Liver (tissue), 3 donors: ENCODE data around the gene JMJD6.

Experiments used
- RAD21 ChIP-seq, 2 donors: IDR thresholded peaks; 2 replicates each; pipeline ENCODE4 v1.6.1; 2016; ENCODE audit warnings: antibody characterized with exemption in 2 of 2, mild to moderate bottlenecking in 2 of 2
- SP1 ChIP-seq: IDR thresholded peaks from 2 replicates; pipeline ENCODE4 v1.6.1; 2018; ENCODE audit warnings: antibody characterized with exemption, mild to moderate bottlenecking
- TAF1 ChIP-seq: conservative IDR thresholded peaks from 2 replicates; pipeline ENCODE4 v1.6.1; 2016; ENCODE audit warnings: antibody characterized with exemption, mild to moderate bottlenecking
- TF ChIP-seq, protein P1 (sequence below): fragments of 150-350 bp; IDR thresholded peaks from 2 replicates; pipeline ENCODE4 v1.5.1; 2017; ENCODE audit warnings: improper control_type of control experiment, low read depth, low read length; ENCODE audit not compliant: missing input control
- TF ChIP-seq, protein P2 (sequence below): IDR thresholded peaks from 2 replicates; pipeline ENCODE4 v1.6.1; 2016; ENCODE audit warnings: antibody characterized with exemption
- TF ChIP-seq, protein P3 (sequence below): IDR thresholded peaks from 2 replicates; pipeline ENCODE4 v1.6.1; 2016; ENCODE audit warnings: antibody characterized with exemption, mild to moderate bottlenecking
- donor health status: healthy.
- donor health status: healthy.

DNA sequence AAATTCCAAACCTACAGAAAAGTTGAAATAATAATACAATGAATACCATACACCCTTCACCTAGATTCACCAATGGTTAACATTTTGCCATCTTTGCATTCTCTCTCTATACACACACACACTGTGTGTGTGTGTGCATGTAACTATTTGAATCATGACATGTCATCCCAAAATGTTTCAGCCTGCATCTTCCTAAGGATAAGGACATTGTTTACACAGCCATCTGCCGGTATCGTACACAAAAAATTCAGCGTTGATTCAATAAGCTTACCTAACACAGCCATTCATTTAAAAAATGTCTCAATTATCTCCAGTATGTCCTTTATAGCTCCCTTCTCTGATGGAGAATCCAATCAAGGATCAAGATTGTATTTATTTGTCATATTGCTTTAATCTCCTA lies 19.6 kb downstream of the JMJD6 start:
- TF ChIP-seq, protein P1, sequence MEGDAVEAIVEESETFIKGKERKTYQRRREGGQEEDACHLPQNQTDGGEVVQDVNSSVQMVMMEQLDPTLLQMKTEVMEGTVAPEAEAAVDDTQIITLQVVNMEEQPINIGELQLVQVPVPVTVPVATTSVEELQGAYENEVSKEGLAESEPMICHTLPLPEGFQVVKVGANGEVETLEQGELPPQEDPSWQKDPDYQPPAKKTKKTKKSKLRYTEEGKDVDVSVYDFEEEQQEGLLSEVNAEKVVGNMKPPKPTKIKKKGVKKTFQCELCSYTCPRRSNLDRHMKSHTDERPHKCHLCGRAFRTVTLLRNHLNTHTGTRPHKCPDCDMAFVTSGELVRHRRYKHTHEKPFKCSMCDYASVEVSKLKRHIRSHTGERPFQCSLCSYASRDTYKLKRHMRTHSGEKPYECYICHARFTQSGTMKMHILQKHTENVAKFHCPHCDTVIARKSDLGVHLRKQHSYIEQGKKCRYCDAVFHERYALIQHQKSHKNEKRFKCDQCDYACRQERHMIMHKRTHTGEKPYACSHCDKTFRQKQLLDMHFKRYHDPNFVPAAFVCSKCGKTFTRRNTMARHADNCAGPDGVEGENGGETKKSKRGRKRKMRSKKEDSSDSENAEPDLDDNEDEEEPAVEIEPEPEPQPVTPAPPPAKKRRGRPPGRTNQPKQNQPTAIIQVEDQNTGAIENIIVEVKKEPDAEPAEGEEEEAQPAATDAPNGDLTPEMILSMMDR = no peak
- TF ChIP-seq, protein P2, sequence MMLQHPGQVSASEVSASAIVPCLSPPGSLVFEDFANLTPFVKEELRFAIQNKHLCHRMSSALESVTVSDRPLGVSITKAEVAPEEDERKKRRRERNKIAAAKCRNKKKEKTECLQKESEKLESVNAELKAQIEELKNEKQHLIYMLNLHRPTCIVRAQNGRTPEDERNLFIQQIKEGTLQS = no peak
- TF ChIP-seq RAD21 (IDR thresholded peaks at IDR 0.05) = no peak
- no peak for TF ChIP-seq SP1
- TF ChIP-seq, protein P3, sequence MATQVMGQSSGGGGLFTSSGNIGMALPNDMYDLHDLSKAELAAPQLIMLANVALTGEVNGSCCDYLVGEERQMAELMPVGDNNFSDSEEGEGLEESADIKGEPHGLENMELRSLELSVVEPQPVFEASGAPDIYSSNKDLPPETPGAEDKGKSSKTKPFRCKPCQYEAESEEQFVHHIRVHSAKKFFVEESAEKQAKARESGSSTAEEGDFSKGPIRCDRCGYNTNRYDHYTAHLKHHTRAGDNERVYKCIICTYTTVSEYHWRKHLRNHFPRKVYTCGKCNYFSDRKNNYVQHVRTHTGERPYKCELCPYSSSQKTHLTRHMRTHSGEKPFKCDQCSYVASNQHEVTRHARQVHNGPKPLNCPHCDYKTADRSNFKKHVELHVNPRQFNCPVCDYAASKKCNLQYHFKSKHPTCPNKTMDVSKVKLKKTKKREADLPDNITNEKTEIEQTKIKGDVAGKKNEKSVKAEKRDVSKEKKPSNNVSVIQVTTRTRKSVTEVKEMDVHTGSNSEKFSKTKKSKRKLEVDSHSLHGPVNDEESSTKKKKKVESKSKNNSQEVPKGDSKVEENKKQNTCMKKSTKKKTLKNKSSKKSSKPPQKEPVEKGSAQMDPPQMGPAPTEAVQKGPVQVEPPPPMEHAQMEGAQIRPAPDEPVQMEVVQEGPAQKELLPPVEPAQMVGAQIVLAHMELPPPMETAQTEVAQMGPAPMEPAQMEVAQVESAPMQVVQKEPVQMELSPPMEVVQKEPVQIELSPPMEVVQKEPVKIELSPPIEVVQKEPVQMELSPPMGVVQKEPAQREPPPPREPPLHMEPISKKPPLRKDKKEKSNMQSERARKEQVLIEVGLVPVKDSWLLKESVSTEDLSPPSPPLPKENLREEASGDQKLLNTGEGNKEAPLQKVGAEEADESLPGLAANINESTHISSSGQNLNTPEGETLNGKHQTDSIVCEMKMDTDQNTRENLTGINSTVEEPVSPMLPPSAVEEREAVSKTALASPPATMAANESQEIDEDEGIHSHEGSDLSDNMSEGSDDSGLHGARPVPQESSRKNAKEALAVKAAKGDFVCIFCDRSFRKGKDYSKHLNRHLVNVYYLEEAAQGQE = no peak
- no peak for TF ChIP-seq TAF1
